ENCODE measurements around the gene KIAA1671. TPM values are rescaled to one million over a fixed set of nuclear protein-coding genes. Genes with fewer than 3 reads are reported as not detected.

The KIAA1671 gene
- total and polyA plus RNA-seq, 2 of the 4 experiments (the other 2 are of a cell fraction): 0.02 TPM; not detected in 1

DNA sequence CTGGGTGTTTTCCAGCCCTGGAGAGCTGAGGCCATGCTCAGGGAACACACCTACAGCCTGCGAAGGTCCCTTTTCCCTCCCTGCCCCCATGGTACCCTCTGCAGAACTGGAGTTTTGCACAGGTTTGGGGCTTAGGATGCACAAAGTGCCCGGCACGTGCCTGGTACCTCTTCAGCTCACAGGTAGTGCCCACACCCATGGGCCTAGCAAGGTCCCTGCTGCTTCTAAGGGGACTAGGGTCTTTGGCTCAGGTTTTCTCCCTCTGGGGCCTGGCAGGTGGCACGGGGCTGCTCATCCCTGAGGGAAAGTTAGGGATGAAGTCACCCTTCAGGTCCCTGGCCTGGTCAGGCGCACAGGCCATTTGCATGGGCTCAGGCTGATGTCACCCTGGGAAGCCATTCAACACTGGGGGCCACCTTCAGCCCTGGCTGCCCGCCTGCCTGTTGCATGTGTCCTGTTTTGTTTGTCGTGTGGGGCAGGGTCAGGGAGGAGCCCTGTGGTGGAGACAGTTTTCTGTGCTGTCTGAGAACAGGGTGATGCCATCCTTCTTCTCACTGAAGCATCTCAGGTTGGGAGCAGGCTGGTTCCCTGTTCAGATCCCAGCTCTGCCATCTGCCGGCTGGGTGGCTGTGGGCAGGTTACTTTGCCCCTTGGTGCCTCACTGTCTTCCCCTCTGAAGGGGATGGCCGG lies 178.8 kb downstream of the KIAA1671 start:
- Histone ChIP-seq H3K27me3 (ENCODE audit: control insufficient read depth, insufficient read depth, low read length) (no peaks in the 10 kb centered on the region), H3K4me3 (ENCODE audit: insufficient read depth, low read depth, low read length) (no peak overlapping the region), H2AK5ac (ENCODE audit: low read depth, low read length) (no peak overlapping the region), H4K5ac (ENCODE audit: low read depth, low read length) (no peak overlapping the region), H3K79me1 (ENCODE audit: low read depth in 1 of 2, low read length in 2 of 2) (no peaks in the 10 kb centered on the region), H3K9ac (ENCODE audit: low read depth, low read length) (no peak overlapping the region), H4K20me1 (ENCODE audit: insufficient read depth, low read length) (no peaks in the 10 kb centered on the region), H4K8ac (ENCODE audit: low read depth in 2 of 2, low read length in 2 of 2) (no peak overlapping the region), H3K9me1 (ENCODE audit: insufficient read depth, low read length) (no peaks in the 10 kb centered on the region), H3K27ac (ENCODE audit: insufficient read depth, low read length) (no peak overlapping the region), H2BK20ac (ENCODE audit: low read depth, low read length) (no peak overlapping the region), H3K4ac (ENCODE audit: low read depth, low read length) (no peak overlapping the region), H3K56ac (ENCODE audit: extremely low read depth, insufficient read depth, low read length) (no peak overlapping the region), H3K9me3 (ENCODE audit: control insufficient read depth, insufficient read depth, low read length) (no peaks in the 10 kb centered on the region), H3K4me2 (ENCODE audit: low read depth, low read length) (no peak overlapping the region), H2AK9ac (replicated peaks; ENCODE audit: low read depth, low read length, poor library complexity) (no peak overlapping the region), H2BK5ac (ENCODE audit: low read depth, low read length, poor library complexity, severe bottlenecking) (no peak overlapping the region), H2BK15ac (ENCODE audit: low read depth, low read length) (no peak overlapping the region), H2AFZ (replicated peaks; ENCODE audit: low read length, poor library complexity) (no peak overlapping the region), H2BK120ac (ENCODE audit: low read depth, low read length) (no peak overlapping the region), H3K23ac (ENCODE audit: low read depth, low read length) (no peak overlapping the region), H3K36me3 (ENCODE audit: control insufficient read depth, insufficient read depth, low read length) (no peaks in the 10 kb centered on the region), H3K14ac (replicated peaks; ENCODE audit: low read depth, low read length) (no peak overlapping the region), H3K18ac (ENCODE audit: low read depth, low read length) (no peak overlapping the region), H4K91ac (ENCODE audit: insufficient read depth, low read depth, low read length) (no peak overlapping the region), H3K4me1 (ENCODE audit: control insufficient read depth, insufficient read depth, low read length) (no peaks in the 10 kb centered on the region)
- dilution Hi-C loops (cut with HindIII; ENCODE audit: low sequenced_read_pairs, unreplicated experiment) (no loop called here), intact Hi-C loops (cut with micrococcal nuclease) (no loop called here), in situ Hi-C loops (cut with MboI; ENCODE audit: low sequenced_read_pairs) (no loop called here)
- CTCF ChIA-PET: no interaction called here
- no TSS peak for BruUV-seq (replicated peaks)
- no peak for TF ChIP-seq POLR2A (IDR thresholded peaks at IDR 0.05; ENCODE audit: low read depth, low read length)
- TF ChIP-seq NFE2L2 (IDR thresholded peaks at IDR 0.05; ENCODE audit: low read depth, low read length): no peak
- TF ChIP-seq MXI1 (IDR thresholded peaks at IDR 0.05; ENCODE audit: borderline replicate concordance, low read depth, low read length): no peak
- WGBS, 2 experiments (ENCODE audit: extremely low coverage in 2 of 2, insufficient read length in 1 of 2): 100% methylated on average over 1 of the region's 9 CpGs; no CpG with 5 or more reads in 1 of the 2 experiments
- POLR2A ChIA-PET (ENCODE audit: unreplicated experiment): no interaction called here
- ATAC-seq (ENCODE audit: low read depth) (no peak), DNase-seq (no peak)
